HCT116 (cell line): Measurements from ENCODE around the gene CASTOR1. TPM values are rescaled to one million over a fixed set of nuclear protein-coding genes. Genes with fewer than 3 reads are reported as not detected.

Source experiments
- ATAC-seq: fragments of 200-7000 bp; cut with Tn5 transposase; 2 replicates; pipeline ENCODE4 v1.9.1; 2020; ENCODE audit warnings: mild to moderate bottlenecking, moderate library complexity
- BruUV-seq: library from RNA; stranded (reverse); fragments of 400-500 nt; replicated peaks from 2 replicates; lab custom pipeline; 2021; lab: Mats Ljungman, UMichigan
- CTCF ChIA-PET: fragments of 300-600 bp; sonication (Branson Sonifier 250); formaldehyde crosslinking; loops from one replicate; lab custom pipeline; 2021; ENCODE audit warnings: antibody characterized with exemption; lab: Charles Lee
- POLR2A ChIA-PET: fragments of 300-600, 350-600 bp; sonication (Branson Sonifier 250); formaldehyde crosslinking; loops from one replicate; lab custom pipeline; 2021; ENCODE audit warnings: antibody characterized with exemption; lab: Charles Lee
- RAD21 ChIA-PET, 2 experiments: fragments of 300-600 bp; sonication (Branson Sonifier 250); formaldehyde crosslinking; loops; one replicate each; lab custom pipeline; 2023; ENCODE audit warnings: low total read pairs in 2 of 2; ENCODE audit not compliant: uncharacterized antibody in 2 of 2, unreplicated experiment in 2 of 2, low non-redundant PET in 1 of 2; lab: Charles Lee
- DNase-seq: peaks from one replicate; pipeline ENCODE4 v3.0.0-alpha.2; 2010; ENCODE audit warnings: low read depth, low spot score
- H2AFZ ChIP-seq: fragments of 200-600 bp; shearing (Covaris generic), sonication (generic); 2 replicates; pipeline ENCODE4 v1.6.1; 2017; ENCODE audit warnings: low read depth, mixed run types, mixed read lengths, antibody characterized with exemption, low read length; ENCODE audit not compliant: poor library complexity, severe bottlenecking
- H3K27ac ChIP-seq: 2 replicates; pipeline ENCODE4 v1.5.1; 2012; ENCODE audit warnings: low read depth, low read length
- H3K27me3 ChIP-seq: fragments of 200-600 bp; sonication (generic); 2 replicates; pipeline ENCODE4 v1.6.1; 2016; ENCODE audit warnings: mixed run types, low read length, mixed read lengths; ENCODE audit not compliant: insufficient read depth
- H3K36me3 ChIP-seq, 2 experiments: fragments of 200-500 bp in 1 of 2; fragments of 200-600 bp in 1 of 2; sonication (Bioruptor generic) in 1 of 2; sonication (generic) in 1 of 2; 2 replicates each; pipeline versions ENCODE4 v1.5.1 to v1.6.1; 2014 to 2016; ENCODE audit warnings: low read length in 2 of 2, inconsistent platforms in 1 of 2, mixed read lengths in 1 of 2, mixed run types in 1 of 2; ENCODE audit not compliant: insufficient read depth in 2 of 2, control insufficient read depth in 1 of 2
- H3K4me1 ChIP-seq, 2 experiments: fragments of 200-600 bp in 1 of 2; sonication (generic) in 1 of 2; 2 replicates each; pipeline versions ENCODE4 v1.5.1 to v1.6.1; 2012 to 2017; ENCODE audit warnings: low read length in 2 of 2, inconsistent platforms in 1 of 2, mild to moderate bottlenecking in 1 of 2, mixed read lengths in 1 of 2, mixed run types in 1 of 2, moderate library complexity in 1 of 2; ENCODE audit not compliant: insufficient read depth in 2 of 2, control insufficient read depth in 1 of 2
- H3K4me2 ChIP-seq: fragments of 200-600 bp; sonication (generic); 2 replicates; pipeline ENCODE4 v1.6.1; 2017; ENCODE audit warnings: mixed run types, low read length, mixed read lengths
- H3K4me3 ChIP-seq, 2 experiments: fragments of 200-600 bp in 1 of 2; sonication (generic) in 1 of 2; replicated peaks in 1 of 2; 2 replicates each; pipeline ENCODE4 v1.5.1; 2011 to 2016; ENCODE audit warnings: low read length in 2 of 2, control low read depth in 1 of 2, low read depth in 1 of 2, mild to moderate bottlenecking in 1 of 2, mixed read lengths in 1 of 2, mixed run types in 1 of 2
- H3K79me2 ChIP-seq: fragments of 200-600 bp; sonication (generic); 2 replicates; pipeline ENCODE4 v1.6.1; 2017; ENCODE audit warnings: mild to moderate bottlenecking, mixed run types, low read length, moderate library complexity, mixed read lengths; ENCODE audit not compliant: insufficient read depth
- H3K9ac ChIP-seq: fragments of 200-600 bp; sonication (generic); 2 replicates; pipeline ENCODE4 v1.6.1; 2016; ENCODE audit warnings: low read length, mixed read lengths
- H3K9me2 ChIP-seq: fragments of 200-600 bp; sonication (generic), shearing (Covaris generic); 2 replicates; pipeline ENCODE4 v1.6.1; 2017; ENCODE audit warnings: mixed run types, mild to moderate bottlenecking, moderate library complexity; ENCODE audit not compliant: insufficient read depth
- H3K9me3 ChIP-seq, 2 experiments: fragments of 200-500 bp in 1 of 2; fragments of 200-600 bp in 1 of 2; sonication (Bioruptor generic) in 1 of 2; sonication (generic) in 1 of 2; 2 replicates each; pipeline ENCODE4 v1.6.1; 2014 to 2017; ENCODE audit warnings: low read length in 2 of 2, mixed read lengths in 2 of 2, inconsistent platforms in 1 of 2, low read depth in 1 of 2, mild to moderate bottlenecking in 1 of 2, mixed run types in 1 of 2, moderate library complexity in 1 of 2; ENCODE audit not compliant: control insufficient read depth in 1 of 2, insufficient read depth in 1 of 2
- H4K20me1 ChIP-seq: fragments of 200-600 bp; sonication (generic), shearing (Covaris generic); 2 replicates; pipeline ENCODE4 v1.6.1; 2017; ENCODE audit warnings: mixed run types, mild to moderate bottlenecking, moderate library complexity; ENCODE audit not compliant: insufficient read depth
- CEBPB ChIP-seq: IDR thresholded peaks from 2 replicates; pipeline ENCODE4 v1.6.1; 2012; ENCODE audit warnings: low read depth
- EGR1 ChIP-seq: IDR thresholded peaks from 2 replicates; pipeline ENCODE4 v1.6.1; 2012; ENCODE audit warnings: low read depth
- EZH2phosphoT487 ChIP-seq: fragments of 200-600 bp; IDR thresholded peaks from 2 replicates; pipeline ENCODE4 v1.6.1; 2018; ENCODE audit warnings: antibody characterized with exemption, borderline replicate concordance
- POLR2A ChIP-seq: IDR thresholded peaks from 2 replicates; pipeline ENCODE4 v1.7.0; 2011; ENCODE audit warnings: borderline replicate concordance; ENCODE audit not compliant: insufficient read depth, insufficient read length; ENCODE audit errors: extremely low read depth
- POLR2AphosphoS5 ChIP-seq: IDR thresholded peaks from 2 replicates; pipeline ENCODE4 v1.6.1; 2011; ENCODE audit warnings: mild to moderate bottlenecking, low read depth, low read length, moderate library complexity
- RAD21 ChIP-seq: IDR thresholded peaks from 2 replicates; pipeline ENCODE4 v1.6.1; 2012; ENCODE audit warnings: low read depth, mild to moderate bottlenecking
- SIN3A ChIP-seq: IDR thresholded peaks from 2 replicates; pipeline ENCODE4 v1.6.1; 2012; ENCODE audit warnings: low read depth
- SP1 ChIP-seq: IDR thresholded peaks from 2 replicates; pipeline ENCODE4 v1.6.1; 2012; ENCODE audit warnings: low read depth
- TCF7L2 ChIP-seq: IDR thresholded peaks from 2 replicates; pipeline ENCODE4 v1.7.0; 2011; ENCODE audit warnings: borderline replicate concordance, inconsistent platforms; ENCODE audit not compliant: insufficient read depth, insufficient read length; ENCODE audit errors: extremely low read depth
- YY1 ChIP-seq: IDR thresholded peaks from 2 replicates; pipeline ENCODE4 v1.6.1; 2011; ENCODE audit warnings: low read length, low read depth, moderate library complexity, mild to moderate bottlenecking; ENCODE audit not compliant: insufficient replicate concordance; ENCODE audit errors: extremely low read depth
- ZFX ChIP-seq: fragments of 450-650 bp; IDR thresholded peaks from 2 replicates; pipeline ENCODE4 v1.6.1; 2017
- ZNF274 ChIP-seq: fragments of 200-500 bp; sonication (Bioruptor generic); IDR thresholded peaks from 2 replicates; pipeline ENCODE4 v1.6.1; 2014; ENCODE audit warnings: mild to moderate bottlenecking, low read depth, low read length, inconsistent platforms
- intact Hi-C: fragments of 100-400 bp; cut with micrococcal nuclease; formaldehyde crosslinking; loops from 2 replicates; pipeline ENCODE4 v1.10.0; 2022
- total RNA-seq: library from RNA; stranded (reverse); gene quantifications from one replicate; pipeline ENCODE4 v1.2.1, GENCODE V29; 2021; ENCODE audit not compliant: unreplicated experiment
- TF ChIP-seq, protein P1 (sequence below): IDR thresholded peaks from 2 replicates; pipeline ENCODE4 v1.6.1; 2012
- TF ChIP-seq, protein P2 (sequence below): IDR thresholded peaks from 2 replicates; pipeline ENCODE4 v1.6.1; 2011; ENCODE audit warnings: mild to moderate bottlenecking, low read length, moderate library complexity; ENCODE audit not compliant: insufficient replicate concordance; ENCODE audit errors: extremely low read depth
- TF ChIP-seq, protein P3 (sequence below): IDR thresholded peaks from 2 replicates; pipeline ENCODE4 v1.6.1; 2012; ENCODE audit warnings: low read depth
- TF ChIP-seq, protein P4 (sequence below), 3 experiments: fragments of 200-600 bp in 1 of 3; sonication (generic) in 1 of 3; IDR thresholded peaks in 2 of 3; conservative IDR thresholded peaks in 1 of 3; 2 replicates each; pipeline ENCODE4 v1.5.1; 2012 to 2017; ENCODE audit warnings: low read depth in 2 of 3, low read length in 2 of 3, antibody characterized with exemption in 1 of 3, borderline replicate concordance in 1 of 3, control low read depth in 1 of 3, mild to moderate bottlenecking in 1 of 3, mixed read lengths in 1 of 3, mixed run types in 1 of 3, moderate library complexity in 1 of 3; ENCODE audit not compliant: insufficient read depth in 1 of 3

Gene CASTOR1
- total RNA-seq, 1 experiment from 2014 or later = 6.5 TPM

DNA sequence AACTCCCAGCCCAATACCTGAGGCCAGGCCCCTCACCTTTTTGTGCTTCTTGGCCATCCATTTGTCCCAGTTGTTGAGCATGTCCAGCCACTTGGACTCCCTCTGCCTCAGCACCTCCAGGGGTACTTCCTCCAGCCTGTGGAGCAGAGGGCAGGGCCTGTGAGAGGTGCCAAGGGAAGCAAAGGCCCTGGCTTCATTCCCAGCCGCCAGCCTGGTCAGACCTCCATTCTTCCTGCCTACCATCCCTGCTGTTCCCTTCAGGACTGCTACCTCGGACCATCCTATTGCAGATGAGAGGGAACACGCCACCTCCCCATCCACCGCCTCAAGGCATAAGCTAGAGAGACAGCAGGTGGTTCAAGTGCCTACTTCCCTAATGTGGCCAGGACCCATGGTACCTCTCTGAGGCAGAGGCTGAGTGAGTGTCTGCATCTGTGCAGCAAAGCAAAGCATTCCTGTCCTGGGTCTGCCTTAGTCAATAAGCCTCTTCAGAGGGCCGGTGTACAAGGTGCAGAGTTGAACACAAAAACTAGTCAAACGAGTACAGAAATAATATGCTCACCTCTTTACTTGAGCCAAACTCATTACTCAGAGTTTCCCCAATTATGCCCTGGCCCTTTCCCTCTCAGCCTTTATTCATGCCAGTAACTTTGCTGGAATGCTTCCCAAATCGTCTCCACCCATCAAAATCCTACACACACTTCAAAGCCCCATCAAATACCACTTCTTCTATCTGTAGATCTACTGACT, 15.4 kb upstream of the CASTOR1 start (continued):
- TF ChIP-seq YY1 (no peak), POLR2A (no peak), POLR2AphosphoS5 (no peak)
- TF ChIP-seq, protein P1, sequence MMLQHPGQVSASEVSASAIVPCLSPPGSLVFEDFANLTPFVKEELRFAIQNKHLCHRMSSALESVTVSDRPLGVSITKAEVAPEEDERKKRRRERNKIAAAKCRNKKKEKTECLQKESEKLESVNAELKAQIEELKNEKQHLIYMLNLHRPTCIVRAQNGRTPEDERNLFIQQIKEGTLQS = no peak
- TF ChIP-seq, all 23 proteins: peak for 6

DNA sequence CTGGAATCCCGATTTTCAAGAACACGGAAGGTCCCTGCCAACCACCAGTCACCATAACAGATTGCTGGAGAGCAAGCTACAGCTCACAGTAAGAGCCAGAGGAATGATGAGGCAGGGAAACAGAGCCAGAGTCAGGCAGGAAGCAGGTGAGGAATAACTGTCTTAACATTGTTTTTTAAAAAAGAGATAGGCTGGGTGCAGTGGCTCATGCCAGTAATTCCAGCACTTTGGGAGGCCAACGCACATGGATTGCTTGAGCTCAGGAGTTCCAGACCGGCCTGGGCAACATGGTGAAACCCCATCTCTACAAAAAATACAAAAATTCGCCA, 13.5 kb upstream of the CASTOR1 start:
- Histone ChIP-seq H3K4me3 (no peak overlapping the region), H3K79me2 (no peaks in the 10 kb centered on the region), H2AFZ (no peak overlapping the region), H3K4me1 (peaks cover 74 to 81% of the 10 kb centered on the region in 2 experiments), H4K20me1 (no peaks in the 10 kb centered on the region), H3K9me3 (no peaks in the 10 kb centered on the region), H3K9me2 (no peaks in the 10 kb centered on the region), H3K27ac (peak overlapping the region; percentile 50), H3K9ac (peak overlapping the region; percentile 18; the same call in 1 of the 2 replicates), H3K4me2 (peak overlapping the region; percentile 55), H3K36me3 (no peaks in the 10 kb centered on the region; a peak in 1 of 4 replicates), H3K27me3 (no peaks in the 10 kb centered on the region)
- ChIA-PET CTCF (no interaction called here), RAD21 (no interaction called here), POLR2A (interaction anchor here (0.6 to 0.8 kb wide), 3 partner anchors 12 to 145 kb away, joined by 3 to 4 read pairs (median 3); partner anchors contain the start of gene TBC1D10A)
- ATAC-seq (no peak), DNase-seq (no peak)
- intact Hi-C loops = no loop called here
- BruUV-seq = no TSS peak
- TF ChIP-seq EZH2phosphoT487 (no peak), YY1 (no peak), SP1 (no peak), TCF7L2 (no peak), CEBPB (no peak), ZFX (no peak), ZNF274 (no peak), POLR2A (no peak), EGR1 (no peak), RAD21 (no peak), SIN3A (no peak)
- TF ChIP-seq, protein P2, sequence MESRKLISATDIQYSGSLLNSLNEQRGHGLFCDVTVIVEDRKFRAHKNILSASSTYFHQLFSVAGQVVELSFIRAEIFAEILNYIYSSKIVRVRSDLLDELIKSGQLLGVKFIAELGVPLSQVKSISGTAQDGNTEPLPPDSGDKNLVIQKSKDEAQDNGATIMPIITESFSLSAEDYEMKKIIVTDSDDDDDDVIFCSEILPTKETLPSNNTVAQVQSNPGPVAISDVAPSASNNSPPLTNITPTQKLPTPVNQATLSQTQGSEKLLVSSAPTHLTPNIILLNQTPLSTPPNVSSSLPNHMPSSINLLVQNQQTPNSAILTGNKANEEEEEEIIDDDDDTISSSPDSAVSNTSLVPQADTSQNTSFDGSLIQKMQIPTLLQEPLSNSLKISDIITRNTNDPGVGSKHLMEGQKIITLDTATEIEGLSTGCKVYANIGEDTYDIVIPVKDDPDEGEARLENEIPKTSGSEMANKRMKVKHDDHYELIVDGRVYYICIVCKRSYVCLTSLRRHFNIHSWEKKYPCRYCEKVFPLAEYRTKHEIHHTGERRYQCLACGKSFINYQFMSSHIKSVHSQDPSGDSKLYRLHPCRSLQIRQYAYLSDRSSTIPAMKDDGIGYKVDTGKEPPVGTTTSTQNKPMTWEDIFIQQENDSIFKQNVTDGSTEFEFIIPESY = no peak
- TF ChIP-seq, protein P3, sequence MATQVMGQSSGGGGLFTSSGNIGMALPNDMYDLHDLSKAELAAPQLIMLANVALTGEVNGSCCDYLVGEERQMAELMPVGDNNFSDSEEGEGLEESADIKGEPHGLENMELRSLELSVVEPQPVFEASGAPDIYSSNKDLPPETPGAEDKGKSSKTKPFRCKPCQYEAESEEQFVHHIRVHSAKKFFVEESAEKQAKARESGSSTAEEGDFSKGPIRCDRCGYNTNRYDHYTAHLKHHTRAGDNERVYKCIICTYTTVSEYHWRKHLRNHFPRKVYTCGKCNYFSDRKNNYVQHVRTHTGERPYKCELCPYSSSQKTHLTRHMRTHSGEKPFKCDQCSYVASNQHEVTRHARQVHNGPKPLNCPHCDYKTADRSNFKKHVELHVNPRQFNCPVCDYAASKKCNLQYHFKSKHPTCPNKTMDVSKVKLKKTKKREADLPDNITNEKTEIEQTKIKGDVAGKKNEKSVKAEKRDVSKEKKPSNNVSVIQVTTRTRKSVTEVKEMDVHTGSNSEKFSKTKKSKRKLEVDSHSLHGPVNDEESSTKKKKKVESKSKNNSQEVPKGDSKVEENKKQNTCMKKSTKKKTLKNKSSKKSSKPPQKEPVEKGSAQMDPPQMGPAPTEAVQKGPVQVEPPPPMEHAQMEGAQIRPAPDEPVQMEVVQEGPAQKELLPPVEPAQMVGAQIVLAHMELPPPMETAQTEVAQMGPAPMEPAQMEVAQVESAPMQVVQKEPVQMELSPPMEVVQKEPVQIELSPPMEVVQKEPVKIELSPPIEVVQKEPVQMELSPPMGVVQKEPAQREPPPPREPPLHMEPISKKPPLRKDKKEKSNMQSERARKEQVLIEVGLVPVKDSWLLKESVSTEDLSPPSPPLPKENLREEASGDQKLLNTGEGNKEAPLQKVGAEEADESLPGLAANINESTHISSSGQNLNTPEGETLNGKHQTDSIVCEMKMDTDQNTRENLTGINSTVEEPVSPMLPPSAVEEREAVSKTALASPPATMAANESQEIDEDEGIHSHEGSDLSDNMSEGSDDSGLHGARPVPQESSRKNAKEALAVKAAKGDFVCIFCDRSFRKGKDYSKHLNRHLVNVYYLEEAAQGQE = no peak
- TF ChIP-seq, protein P4, sequence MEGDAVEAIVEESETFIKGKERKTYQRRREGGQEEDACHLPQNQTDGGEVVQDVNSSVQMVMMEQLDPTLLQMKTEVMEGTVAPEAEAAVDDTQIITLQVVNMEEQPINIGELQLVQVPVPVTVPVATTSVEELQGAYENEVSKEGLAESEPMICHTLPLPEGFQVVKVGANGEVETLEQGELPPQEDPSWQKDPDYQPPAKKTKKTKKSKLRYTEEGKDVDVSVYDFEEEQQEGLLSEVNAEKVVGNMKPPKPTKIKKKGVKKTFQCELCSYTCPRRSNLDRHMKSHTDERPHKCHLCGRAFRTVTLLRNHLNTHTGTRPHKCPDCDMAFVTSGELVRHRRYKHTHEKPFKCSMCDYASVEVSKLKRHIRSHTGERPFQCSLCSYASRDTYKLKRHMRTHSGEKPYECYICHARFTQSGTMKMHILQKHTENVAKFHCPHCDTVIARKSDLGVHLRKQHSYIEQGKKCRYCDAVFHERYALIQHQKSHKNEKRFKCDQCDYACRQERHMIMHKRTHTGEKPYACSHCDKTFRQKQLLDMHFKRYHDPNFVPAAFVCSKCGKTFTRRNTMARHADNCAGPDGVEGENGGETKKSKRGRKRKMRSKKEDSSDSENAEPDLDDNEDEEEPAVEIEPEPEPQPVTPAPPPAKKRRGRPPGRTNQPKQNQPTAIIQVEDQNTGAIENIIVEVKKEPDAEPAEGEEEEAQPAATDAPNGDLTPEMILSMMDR (IDR thresholded peaks at IDR 0.05 in 2 of 3, conservative IDR thresholded peaks at IDR 0.05 in 1 of 3; ENCODE audit: borderline replicate concordance in 1 of 3, insufficient read depth in 1 of 3, low read depth in 2 of 3, low read length in 2 of 3) = no peak
